Lower lobe of right lung (tissue), 2 donors: Measurements from ENCODE around the gene PHKA2. TPM values are rescaled to one million over a fixed set of nuclear protein-coding genes. Genes with fewer than 3 reads are reported as not detected.

Experiments
- ATAC-seq, 2 donors: fragments of 200-7000 bp; cut with Tn5 transposase; one replicate each; pipeline ENCODE4 v1.9.1; 2020 to 2022; ENCODE audit warnings: mild to moderate bottlenecking in 2 of 2, moderate library complexity in 2 of 2
- DNase-seq: peaks from one replicate; pipeline ENCODE4 v3.0.0-alpha.2; 2020
- H3K27ac ChIP-seq: fragments of 200-600 bp; one replicate; pipeline ENCODE4 v1.8.0; 2022
- H3K27me3 ChIP-seq: fragments of 200-600 bp; one replicate; pipeline ENCODE4 v1.8.0; 2022; ENCODE audit warnings: low read depth
- H3K36me3 ChIP-seq: fragments of 200-600 bp; one replicate; pipeline ENCODE4 v1.8.0; 2022; ENCODE audit warnings: mild to moderate bottlenecking
- H3K4me1 ChIP-seq: fragments of 200-600 bp; one replicate; pipeline ENCODE4 v1.8.0; 2022
- H3K4me3 ChIP-seq: fragments of 200-600 bp; one replicate; pipeline ENCODE4 v1.8.0; 2022; ENCODE audit warnings: mild to moderate bottlenecking
- H3K9me3 ChIP-seq: fragments of 200-600 bp; one replicate; pipeline ENCODE4 v1.8.0; 2022
- intact Hi-C: fragments of 100-400 bp; cut with DNase I; formaldehyde crosslinking; loops from one replicate; pipeline ENCODE4 v1.11.0; 2022
- total RNA-seq: library from RNA; stranded (reverse); fragmentation: NEBNext Ultra II Directional; extraction: Animal tissue kit (Norgen Biotek cat#: 25700); gene quantifications from one replicate; pipeline ENCODE4 v1.2.1, GENCODE V29; 2021
- TF ChIP-seq, protein P1 (sequence below): fragments of 200-600 bp; IDR thresholded peaks from one replicate; pipeline ENCODE4 v1.8.0; 2022; ENCODE audit warnings: antibody characterized with exemption, mild to moderate bottlenecking
- donor health status: DM: no; HTN: yes; CAD: no; lungs with severe emphysema.

The PHKA2 gene
- total RNA-seq, 1 donor from 2014 or later: 27.5 TPM

- TF ChIP-seq, protein P1, sequence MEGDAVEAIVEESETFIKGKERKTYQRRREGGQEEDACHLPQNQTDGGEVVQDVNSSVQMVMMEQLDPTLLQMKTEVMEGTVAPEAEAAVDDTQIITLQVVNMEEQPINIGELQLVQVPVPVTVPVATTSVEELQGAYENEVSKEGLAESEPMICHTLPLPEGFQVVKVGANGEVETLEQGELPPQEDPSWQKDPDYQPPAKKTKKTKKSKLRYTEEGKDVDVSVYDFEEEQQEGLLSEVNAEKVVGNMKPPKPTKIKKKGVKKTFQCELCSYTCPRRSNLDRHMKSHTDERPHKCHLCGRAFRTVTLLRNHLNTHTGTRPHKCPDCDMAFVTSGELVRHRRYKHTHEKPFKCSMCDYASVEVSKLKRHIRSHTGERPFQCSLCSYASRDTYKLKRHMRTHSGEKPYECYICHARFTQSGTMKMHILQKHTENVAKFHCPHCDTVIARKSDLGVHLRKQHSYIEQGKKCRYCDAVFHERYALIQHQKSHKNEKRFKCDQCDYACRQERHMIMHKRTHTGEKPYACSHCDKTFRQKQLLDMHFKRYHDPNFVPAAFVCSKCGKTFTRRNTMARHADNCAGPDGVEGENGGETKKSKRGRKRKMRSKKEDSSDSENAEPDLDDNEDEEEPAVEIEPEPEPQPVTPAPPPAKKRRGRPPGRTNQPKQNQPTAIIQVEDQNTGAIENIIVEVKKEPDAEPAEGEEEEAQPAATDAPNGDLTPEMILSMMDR: no peak
Observed at GRCh38 chrX:18973527-18974192, 10.3 kb downstream of the PHKA2 start.

DNA sequence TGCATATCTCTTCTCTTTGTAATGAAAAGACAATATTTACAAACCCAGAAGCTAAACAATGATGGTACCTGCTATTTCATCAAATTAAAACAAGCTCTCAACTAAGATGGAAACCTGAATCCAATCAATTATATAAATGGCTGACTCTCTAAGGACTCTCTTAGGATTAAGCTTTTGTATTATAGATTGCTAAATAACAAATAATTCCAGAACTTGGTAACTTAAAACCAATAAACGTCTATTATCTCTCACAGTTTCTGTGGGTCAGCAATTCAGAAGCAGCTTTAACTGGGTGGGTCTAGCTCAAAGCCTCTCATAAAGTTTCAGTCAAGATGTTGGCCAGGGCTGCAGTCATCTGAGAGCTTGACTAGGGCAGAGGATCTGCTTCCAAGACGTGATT lies 12.4 kb downstream of the PHKA2 start:
- Histone ChIP-seq H3K4me1 (no peaks in the 10 kb centered on the region), H3K9me3 (no peaks in the 10 kb centered on the region), H3K27ac (no peak overlapping the region), H3K27me3 (no peaks in the 10 kb centered on the region), H3K4me3 (no peak overlapping the region), H3K36me3 (no peaks in the 10 kb centered on the region)
- DNase-seq: no peak
- TF ChIP-seq, protein P1: no peak
- no peak for ATAC-seq
- intact Hi-C loops: no loop called here

More at GRCh38 chrX:18973527-18974192, 10.3 kb downstream of the PHKA2 start:
- no peaks in the 10 kb centered on the region for H3K9me3 ChIP-seq
- H3K27me3 ChIP-seq: no peaks in the 10 kb centered on the region
- H3K4me1 ChIP-seq: no peaks in the 10 kb centered on the region
- H3K36me3 ChIP-seq: no peaks in the 10 kb centered on the region
- no peak for DNase-seq
- intact Hi-C loops: no loop called here
- no peak for ATAC-seq
- H3K27ac ChIP-seq: no peak overlapping the region
- no peak overlapping the region for H3K4me3 ChIP-seq

DNA sequence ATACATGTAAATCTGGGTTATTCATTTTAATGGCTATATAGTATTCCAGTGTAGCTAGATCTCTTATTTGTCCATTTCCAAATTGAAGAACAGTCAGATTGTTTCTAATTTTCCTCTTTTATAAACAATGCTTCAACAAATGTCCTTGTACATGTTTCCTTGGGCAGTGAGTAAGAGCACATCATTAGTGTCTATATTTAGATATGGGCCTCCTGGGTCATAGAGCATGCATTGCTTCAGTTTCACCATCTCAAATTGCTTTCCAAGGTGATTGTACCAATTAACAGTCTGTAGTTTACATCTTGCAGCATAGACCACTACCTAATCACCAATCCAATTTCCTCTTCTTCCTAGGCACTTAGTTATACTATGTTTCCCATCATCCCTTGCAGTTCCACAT lies 13.4 kb downstream of the PHKA2 start:
- no peaks in the 10 kb centered on the region for H3K9me3 ChIP-seq
- no peaks in the 10 kb centered on the region for H3K36me3 ChIP-seq
- H3K27ac ChIP-seq: no peak overlapping the region
- H3K4me3 ChIP-seq: no peak overlapping the region
- intact Hi-C loops: no loop called here
- no peaks in the 10 kb centered on the region for H3K4me1 ChIP-seq
- DNase-seq: no peak
- ATAC-seq: no peak
- TF ChIP-seq, protein P1: no peak
- H3K27me3 ChIP-seq: no peaks in the 10 kb centered on the region

DNA sequence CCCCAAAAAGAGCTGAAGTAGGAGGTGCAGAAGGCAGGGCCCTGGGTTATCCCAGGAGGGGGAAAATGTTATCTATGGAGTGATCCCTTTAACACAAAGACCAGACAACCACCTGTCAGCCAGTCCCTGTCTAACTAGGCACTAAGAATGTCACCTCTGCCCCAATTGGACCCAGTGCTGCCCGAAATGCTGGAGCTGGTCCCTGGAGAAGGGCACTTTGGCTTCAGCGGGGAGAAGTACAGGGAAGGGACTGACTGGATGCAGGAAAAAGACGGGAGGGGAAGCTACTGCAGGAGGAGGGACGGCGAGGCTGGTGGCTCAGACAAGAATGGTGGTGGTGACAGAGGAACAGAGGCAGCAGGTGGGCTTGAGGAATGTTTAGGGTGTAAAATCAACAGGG lies 17.3 kb downstream of the PHKA2 start:
- Histone ChIP-seq H3K27me3 (no peaks in the 10 kb centered on the region), H3K4me1 (no peaks in the 10 kb centered on the region), H3K9me3 (no peaks in the 10 kb centered on the region), H3K36me3 (no peaks in the 10 kb centered on the region), H3K27ac (no peak overlapping the region), H3K4me3 (no peak overlapping the region)
- DNase-seq: no peak
- intact Hi-C loops: no loop called here
- TF ChIP-seq, protein P1: no peak
- ATAC-seq: no peak

- Histone ChIP-seq H3K27me3 (no peaks in the 10 kb centered on the region), H3K36me3 (no peaks in the 10 kb centered on the region), H3K4me1 (no peaks in the 10 kb centered on the region), H3K4me3 (no peak overlapping the region), H3K27ac (no peak overlapping the region), H3K9me3 (no peaks in the 10 kb centered on the region)
- intact Hi-C loops: no loop called here
- DNase-seq (no peak), ATAC-seq (no peak)
- TF ChIP-seq, protein P1: no peak
Observed at GRCh38 chrX:18964901-18965300, 19.0 kb downstream of the PHKA2 start.
